ENCODE measurements around the gene DYRK3.

DYRK3 gene

DNA sequence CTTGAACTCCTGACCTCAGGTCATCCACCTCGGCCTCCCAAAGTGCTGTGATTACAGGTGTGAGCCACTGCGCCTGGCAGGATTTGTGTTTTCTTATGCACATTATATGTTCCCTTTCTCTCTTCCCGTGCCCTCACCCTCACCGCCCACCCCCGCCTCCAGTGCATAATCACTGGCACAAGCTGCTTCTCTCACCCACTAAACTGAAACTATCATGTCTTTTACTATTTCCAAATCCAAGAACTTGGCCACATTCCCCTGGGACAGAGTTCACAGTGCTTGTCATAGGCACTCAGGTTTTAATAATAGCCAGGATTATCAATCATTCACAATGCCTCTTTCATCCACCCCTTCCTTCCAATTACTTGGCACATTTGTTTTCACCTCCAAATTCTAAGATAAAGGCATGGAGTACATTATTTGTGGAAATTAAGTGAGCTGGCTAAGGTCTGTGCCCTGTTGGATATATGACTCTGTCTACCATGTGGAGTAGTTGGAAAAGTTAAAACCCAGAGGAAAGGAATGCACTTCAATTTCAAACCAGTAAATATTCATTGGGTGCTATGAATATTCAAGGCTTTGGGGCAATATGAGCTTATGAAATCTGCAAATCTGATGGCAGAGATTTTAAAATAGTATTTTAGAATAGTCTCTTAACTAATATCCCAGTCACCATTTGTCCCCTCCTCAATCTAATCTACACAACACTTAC is 31.8 kb downstream of the DYRK3 start:
- H3K4me3 ChIP-seq (ENCODE audit: low read length) = no peak overlapping the region
- TF ChIP-seq, protein P1, sequence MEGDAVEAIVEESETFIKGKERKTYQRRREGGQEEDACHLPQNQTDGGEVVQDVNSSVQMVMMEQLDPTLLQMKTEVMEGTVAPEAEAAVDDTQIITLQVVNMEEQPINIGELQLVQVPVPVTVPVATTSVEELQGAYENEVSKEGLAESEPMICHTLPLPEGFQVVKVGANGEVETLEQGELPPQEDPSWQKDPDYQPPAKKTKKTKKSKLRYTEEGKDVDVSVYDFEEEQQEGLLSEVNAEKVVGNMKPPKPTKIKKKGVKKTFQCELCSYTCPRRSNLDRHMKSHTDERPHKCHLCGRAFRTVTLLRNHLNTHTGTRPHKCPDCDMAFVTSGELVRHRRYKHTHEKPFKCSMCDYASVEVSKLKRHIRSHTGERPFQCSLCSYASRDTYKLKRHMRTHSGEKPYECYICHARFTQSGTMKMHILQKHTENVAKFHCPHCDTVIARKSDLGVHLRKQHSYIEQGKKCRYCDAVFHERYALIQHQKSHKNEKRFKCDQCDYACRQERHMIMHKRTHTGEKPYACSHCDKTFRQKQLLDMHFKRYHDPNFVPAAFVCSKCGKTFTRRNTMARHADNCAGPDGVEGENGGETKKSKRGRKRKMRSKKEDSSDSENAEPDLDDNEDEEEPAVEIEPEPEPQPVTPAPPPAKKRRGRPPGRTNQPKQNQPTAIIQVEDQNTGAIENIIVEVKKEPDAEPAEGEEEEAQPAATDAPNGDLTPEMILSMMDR (IDR thresholded peaks at IDR 0.05; ENCODE audit: insufficient read depth, low read depth, low read length, missing control alignments) = no peak
- no peak for DNase-seq (ENCODE audit: low read depth)

DNA sequence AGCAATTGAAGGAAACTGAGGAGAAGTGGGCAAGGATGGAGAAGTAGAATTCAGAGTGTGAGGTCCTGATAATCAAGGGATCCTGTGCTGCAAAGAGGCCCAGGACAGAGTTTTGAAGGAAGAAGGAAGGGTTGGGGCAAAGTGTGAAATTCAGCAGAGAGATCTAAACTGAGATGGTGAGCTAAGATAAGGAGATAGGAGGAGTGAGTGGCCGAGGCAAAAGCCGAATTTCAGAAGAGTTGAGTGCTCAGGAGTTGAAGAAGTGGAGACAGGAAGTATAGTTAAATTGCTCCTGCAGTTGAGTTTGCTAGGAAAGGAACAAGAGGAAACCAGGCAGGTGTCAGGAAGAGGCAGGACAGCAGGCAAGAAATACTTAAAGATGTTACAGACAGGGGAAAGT is 33.0 kb downstream of the DYRK3 start:
- TF ChIP-seq, protein P1 (IDR thresholded peaks at IDR 0.05; ENCODE audit: insufficient read depth, low read depth, low read length, missing control alignments) = no peak
- DNase-seq (ENCODE audit: low read depth) = no peak
- H3K4me3 ChIP-seq (ENCODE audit: low read length) = no peak overlapping the region

DNA sequence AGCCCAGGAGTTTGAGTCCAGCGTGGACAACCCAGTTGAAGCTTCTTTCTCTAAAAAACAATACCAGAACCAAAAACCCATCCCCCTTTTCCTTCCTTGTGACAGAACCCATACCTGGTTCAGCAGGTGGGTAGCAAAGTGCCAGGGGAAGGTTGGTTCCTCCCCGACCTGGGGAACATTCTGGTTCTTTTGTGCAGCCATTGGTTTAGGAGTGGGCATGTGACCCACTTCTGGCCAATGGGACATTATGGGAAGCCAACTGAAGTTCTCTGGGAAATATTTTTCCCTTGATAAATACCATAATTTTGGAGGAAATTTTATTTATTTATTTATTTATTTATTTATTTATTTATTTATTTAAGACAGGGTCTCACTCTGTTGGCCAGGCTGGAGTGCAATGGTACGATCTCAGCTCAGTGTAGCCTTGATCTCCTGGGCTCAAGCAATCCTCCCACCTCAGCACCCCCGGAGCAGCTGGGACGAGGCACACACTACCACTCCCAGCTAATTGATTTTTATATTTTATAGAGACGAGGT is 33.6 kb downstream of the DYRK3 start:
- no peak for DNase-seq (ENCODE audit: low read depth)
- no peak overlapping the region for H3K4me3 ChIP-seq (ENCODE audit: low read length)
- TF ChIP-seq, protein P1 (IDR thresholded peaks at IDR 0.05; ENCODE audit: insufficient read depth, low read depth, low read length, missing control alignments) = no peak

DNA sequence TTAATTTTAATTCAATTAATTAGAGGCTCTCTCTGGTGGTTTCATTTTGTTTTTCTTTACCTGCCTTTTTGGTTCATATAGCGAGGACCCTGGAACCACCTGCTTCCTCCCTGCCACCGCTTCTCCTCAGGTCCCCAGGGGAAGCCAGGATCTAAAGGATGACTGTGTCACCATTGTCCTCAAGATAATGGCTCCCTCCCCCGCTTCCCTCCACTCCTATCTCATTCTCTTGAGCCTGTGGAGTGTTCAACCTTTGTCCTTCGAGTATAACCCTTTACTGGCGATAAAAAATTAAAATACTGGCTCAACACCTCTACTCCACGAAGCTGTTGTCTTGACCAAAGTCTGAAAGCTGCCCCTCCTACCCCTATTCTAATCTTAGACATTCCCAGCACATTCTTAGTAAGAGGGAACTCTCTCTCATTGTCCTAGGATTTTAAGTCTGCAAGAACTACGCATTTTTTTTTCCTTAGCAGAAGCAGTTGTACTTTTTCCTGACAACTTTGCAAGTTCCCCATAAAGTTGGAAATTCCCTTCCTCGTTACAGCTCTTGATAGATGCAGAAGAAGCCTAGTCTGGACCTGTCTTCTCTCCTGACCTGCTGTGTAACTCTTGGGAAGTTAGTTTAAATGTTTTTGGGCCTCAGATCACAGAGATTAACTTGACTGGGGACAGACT is 36.8 kb downstream of the DYRK3 start:
- H3K4me3 ChIP-seq (ENCODE audit: low read length) = no peak overlapping the region
- DNase-seq (ENCODE audit: low read depth) = peak; percentile 21
- TF ChIP-seq, protein P1 (IDR thresholded peaks at IDR 0.05; ENCODE audit: insufficient read depth, low read depth, low read length, missing control alignments) = no peak

DNA sequence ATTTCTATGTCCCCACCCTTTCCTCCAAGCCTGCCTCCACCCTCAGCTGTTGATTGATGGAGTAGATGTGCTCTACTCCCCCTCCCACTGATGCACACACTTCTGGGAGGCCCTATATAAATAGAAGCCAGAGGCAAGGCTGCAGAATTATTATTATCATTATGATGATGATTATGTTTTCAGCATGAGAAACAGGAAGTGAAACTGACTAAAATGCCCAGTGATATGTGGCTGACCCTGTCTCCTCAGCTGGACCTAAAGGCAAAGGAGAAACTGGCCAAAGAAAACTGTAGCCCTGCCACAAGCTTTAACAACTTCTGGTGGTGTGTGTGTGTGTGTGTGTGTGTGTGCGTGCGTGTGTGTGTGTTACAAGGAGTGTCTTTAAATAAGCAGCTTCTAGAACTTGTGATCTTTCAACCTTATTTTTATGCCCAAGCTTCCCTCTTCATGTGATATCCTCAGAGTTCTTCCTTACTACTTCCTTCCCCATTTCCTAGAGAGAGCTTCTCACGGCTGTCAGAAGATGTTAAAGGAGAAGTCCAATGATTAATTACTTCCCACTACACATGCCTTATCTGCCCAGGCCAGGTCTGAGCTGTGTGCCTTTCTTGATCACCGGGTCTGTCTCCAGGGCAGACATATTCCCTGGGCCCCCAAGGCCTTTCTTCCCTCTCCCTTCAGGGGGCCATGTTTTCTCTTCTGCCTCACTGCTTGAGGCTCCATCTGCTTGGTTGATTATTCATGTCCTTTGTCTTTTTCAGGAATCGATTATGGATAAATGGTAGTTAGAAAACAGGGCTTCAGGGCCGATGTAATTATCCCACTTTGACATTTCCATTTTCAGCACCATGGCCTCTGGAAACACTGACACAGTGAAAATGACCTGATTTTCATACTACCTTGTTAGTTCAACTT is 37.8 kb downstream of the DYRK3 start:
- no peak overlapping the region for H3K4me3 ChIP-seq (ENCODE audit: low read length)
- DNase-seq (ENCODE audit: low read depth) = no peak
- TF ChIP-seq, protein P1 (IDR thresholded peaks at IDR 0.05; ENCODE audit: insufficient read depth, low read depth, low read length, missing control alignments) = no peak

DNA sequence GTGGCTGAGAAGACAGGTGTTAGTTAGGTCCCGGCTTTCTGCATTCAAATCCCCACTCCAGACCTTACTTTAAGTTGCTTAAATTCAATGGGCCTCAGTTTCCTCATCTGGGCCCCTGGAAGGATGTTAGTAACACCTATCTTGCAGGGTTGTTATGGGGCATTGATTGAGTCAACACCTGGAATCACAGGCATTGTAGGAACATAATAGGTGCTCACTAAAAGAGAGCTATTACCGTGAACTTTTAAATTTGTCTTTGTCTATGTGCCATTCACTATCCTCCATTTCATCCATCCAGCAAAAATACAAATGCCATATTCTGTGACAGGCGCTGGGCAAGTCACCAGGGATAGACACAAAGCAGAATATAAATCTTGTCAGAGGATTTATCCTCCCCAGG is 38.9 kb downstream of the DYRK3 start:
- TF ChIP-seq, protein P1 (IDR thresholded peaks at IDR 0.05; ENCODE audit: insufficient read depth, low read depth, low read length, missing control alignments) = no peak
- H3K4me3 ChIP-seq (ENCODE audit: low read length) = no peak overlapping the region
- no peak for DNase-seq (ENCODE audit: low read depth)

All from epithelial cell of esophagus (primary cell).